ENCODE data around the gene PPARD. TPM values are rescaled to one million over a fixed set of nuclear protein-coding genes. Genes with fewer than 3 reads are reported as not detected.

The PPARD gene
- total and polyA plus RNA-seq, 2 of the 13 experiments (the other 11 are each of a cell fraction or from before 2014, with no cell fraction given) = 6.1 to 13.3 TPM

DNA sequence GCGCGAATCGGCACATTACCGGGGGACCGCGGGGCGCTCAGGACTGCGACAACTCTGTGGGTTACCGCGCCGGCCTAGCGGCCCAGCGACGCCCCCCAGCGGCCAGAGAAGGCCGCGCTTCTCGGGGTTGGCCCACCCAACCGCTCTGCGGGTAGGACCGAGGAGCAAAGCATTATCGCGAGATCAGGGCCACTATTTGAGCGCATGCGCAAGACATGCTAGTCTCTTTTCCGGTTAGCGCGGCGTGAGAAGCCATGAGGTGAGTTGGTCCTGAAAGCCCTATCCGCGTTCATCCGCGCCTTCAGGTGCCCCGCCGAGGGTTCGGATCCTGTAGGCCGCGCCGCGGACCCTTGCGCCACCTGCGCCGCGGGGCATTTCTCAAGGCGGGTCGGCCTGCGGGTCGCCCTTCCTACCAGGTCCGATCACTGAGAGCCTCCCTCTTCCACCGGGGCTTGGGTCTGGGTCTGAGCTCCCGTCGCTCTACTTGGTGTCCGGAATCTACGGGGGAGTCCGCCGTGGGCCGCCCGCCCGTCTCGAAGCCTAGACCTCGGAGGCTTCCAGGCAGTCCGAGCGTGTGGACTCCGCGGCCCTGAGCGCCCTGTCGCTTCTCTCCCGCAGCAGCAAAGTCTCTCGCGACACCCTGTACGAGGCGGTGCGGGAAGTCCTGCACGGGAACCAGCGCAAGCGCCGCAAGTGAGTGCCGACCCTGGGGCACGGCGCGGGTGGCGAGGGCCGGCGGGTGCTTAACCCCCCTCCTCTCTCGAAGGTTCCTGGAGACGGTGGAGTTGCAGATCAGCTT, 126.0 kb downstream of the PPARD start, which contains the start of gene RPL10A (continued):
- TF ChIP-seq DR1 (CRISPR knock-in tag; IDR thresholded peaks at IDR 0.05) (peak; percentile 99), FLYWCH1 (CRISPR knock-in tag; IDR thresholded peaks at IDR 0.05) (no peak), ARHGAP35 (CRISPR knock-in tag; IDR thresholded peaks at IDR 0.05; ENCODE audit: borderline replicate concordance) (peak; percentile 84; the same call in 1 of the 2 replicates), RBM22 (optimal IDR thresholded peaks at IDR 0.05; ENCODE audit: low read length) (peak; percentile 83), EP300 (IDR thresholded peaks at IDR 0.05; ENCODE audit: low read depth in 2 of 2, low read length in 2 of 2) (peak in 1 of 2 experiments; percentile 50; a peak in 1 of 4 replicates), EP300 (CRISPR knock-in tag; IDR thresholded peaks at IDR 0.05; ENCODE audit: borderline replicate concordance) (peak; percentile 66; the same call in 1 of the 2 replicates), U2AF1 (optimal IDR thresholded peaks at IDR 0.05; ENCODE audit: low read depth, low read length) (peak; percentile 72), ZFP82 (CRISPR knock-in tag; IDR thresholded peaks at IDR 0.05; ENCODE audit: borderline replicate concordance) (peak; percentile 80; the same call in 1 of the 2 replicates), ZFP90 (CRISPR knock-in tag; IDR thresholded peaks at IDR 0.05; ENCODE audit: borderline replicate concordance) (peak; percentile 91), PCBP1 (IDR thresholded peaks at IDR 0.05; ENCODE audit: borderline replicate concordance, low read depth, low read length) (0 out of 2 replicates have a peak, but pooled peaks have one; percentile 20), CREB1 (IDR thresholded peaks at IDR 0.05) (no peak), CREB1 (CRISPR knock-in tag; IDR thresholded peaks at IDR 0.05) (no peak), GZF1 (CRISPR knock-in tag; IDR thresholded peaks at IDR 0.05) (no peak; the same call in 1 of the 2 replicates), ZNF362 (CRISPR knock-in tag; IDR thresholded peaks at IDR 0.05; ENCODE audit: borderline replicate concordance) (peak; percentile 8; the same call in 1 of the 2 replicates), ZBTB20 (CRISPR knock-in tag; IDR thresholded peaks at IDR 0.05; ENCODE audit: borderline replicate concordance, low read depth) (0 out of 2 replicates have a peak, but pooled peaks have one; percentile 80)
- TF ChIP-seq, protein P1, sequence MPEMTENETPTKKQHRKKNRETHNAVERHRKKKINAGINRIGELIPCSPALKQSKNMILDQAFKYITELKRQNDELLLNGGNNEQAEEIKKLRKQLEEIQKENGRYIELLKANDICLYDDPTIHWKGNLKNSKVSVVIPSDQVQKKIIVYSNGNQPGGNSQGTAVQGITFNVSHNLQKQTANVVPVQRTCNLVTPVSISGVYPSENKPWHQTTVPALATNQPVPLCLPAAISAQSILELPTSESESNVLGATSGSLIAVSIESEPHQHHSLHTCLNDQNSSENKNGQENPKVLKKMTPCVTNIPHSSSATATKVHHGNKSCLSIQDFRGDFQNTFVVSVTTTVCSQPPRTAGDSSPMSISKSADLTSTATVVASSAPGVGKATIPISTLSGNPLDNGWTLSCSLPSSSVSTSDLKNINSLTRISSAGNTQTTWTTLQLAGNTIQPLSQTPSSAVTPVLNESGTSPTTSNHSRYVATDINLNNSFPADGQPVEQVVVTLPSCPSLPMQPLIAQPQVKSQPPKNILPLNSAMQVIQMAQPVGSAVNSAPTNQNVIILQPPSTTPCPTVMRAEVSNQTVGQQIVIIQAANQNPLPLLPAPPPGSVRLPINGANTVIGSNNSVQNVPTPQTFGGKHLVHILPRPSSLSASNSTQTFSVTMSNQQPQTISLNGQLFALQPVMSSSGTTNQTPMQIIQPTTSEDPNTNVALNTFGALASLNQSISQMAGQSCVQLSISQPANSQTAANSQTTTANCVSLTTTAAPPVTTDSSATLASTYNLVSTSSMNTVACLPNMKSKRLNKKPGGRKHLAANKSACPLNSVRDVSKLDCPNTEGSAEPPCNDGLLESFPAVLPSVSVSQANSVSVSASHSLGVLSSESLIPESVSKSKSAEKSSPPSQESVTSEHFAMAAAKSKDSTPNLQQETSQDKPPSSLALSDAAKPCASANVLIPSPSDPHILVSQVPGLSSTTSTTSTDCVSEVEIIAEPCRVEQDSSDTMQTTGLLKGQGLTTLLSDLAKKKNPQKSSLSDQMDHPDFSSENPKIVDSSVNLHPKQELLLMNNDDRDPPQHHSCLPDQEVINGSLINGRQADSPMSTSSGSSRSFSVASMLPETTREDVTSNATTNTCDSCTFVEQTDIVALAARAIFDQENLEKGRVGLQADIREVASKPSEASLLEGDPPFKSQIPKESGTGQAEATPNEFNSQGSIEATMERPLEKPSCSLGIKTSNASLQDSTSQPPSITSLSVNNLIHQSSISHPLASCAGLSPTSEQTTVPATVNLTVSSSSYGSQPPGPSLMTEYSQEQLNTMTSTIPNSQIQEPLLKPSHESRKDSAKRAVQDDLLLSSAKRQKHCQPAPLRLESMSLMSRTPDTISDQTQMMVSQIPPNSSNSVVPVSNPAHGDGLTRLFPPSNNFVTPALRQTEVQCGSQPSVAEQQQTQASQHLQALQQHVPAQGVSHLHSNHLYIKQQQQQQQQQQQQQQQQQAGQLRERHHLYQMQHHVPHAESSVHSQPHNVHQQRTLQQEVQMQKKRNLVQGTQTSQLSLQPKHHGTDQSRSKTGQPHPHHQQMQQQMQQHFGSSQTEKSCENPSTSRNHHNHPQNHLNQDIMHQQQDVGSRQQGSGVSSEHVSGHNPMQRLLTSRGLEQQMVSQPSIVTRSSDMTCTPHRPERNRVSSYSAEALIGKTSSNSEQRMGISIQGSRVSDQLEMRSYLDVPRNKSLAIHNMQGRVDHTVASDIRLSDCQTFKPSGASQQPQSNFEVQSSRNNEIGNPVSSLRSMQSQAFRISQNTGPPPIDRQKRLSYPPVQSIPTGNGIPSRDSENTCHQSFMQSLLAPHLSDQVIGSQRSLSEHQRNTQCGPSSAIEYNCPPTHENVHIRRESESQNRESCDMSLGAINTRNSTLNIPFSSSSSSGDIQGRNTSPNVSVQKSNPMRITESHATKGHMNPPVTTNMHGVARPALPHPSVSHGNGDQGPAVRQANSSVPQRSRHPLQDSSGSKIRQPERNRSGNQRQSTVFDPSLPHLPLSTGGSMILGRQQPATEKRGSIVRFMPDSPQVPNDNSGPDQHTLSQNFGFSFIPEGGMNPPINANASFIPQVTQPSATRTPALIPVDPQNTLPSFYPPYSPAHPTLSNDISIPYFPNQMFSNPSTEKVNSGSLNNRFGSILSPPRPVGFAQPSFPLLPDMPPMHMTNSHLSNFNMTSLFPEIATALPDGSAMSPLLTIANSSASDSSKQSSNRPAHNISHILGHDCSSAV (CRISPR knock-in tag; IDR thresholded peaks at IDR 0.05; ENCODE audit: borderline replicate concordance) = peak; percentile 100
- TF ChIP-seq, protein P2, sequence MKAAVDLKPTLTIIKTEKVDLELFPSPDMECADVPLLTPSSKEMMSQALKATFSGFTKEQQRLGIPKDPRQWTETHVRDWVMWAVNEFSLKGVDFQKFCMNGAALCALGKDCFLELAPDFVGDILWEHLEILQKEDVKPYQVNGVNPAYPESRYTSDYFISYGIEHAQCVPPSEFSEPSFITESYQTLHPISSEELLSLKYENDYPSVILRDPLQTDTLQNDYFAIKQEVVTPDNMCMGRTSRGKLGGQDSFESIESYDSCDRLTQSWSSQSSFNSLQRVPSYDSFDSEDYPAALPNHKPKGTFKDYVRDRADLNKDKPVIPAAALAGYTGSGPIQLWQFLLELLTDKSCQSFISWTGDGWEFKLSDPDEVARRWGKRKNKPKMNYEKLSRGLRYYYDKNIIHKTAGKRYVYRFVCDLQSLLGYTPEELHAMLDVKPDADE (CRISPR knock-in tag; IDR thresholded peaks at IDR 0.05) = no peak; the same call in 1 of the 2 replicates

Data from HepG2 (cell line).